Activated CD8-positive, alpha-beta T cell treated with anti-CD3 and anti-CD28 coated beads for 36 hours (primary cell): Measurements from ENCODE around the gene NELFCD. TPM values are rescaled to one million over a fixed set of nuclear protein-coding genes. Genes with fewer than 3 reads are reported as not detected.

Experiments used
- ATAC-seq: fragments of 200-7000 bp; cut with Tn5 transposase; one replicate; pipeline ENCODE4 v1.10.0; 2021; ENCODE audit warnings: mild to moderate bottlenecking, moderate library complexity
- CTCF ChIA-PET: fragments of 350-600 bp; sonication (Branson Sonifier 250); formaldehyde crosslinking; loops from one replicate; lab custom pipeline; 2021; ENCODE audit warnings: antibody characterized with exemption; lab: Charles Lee
- POLR2A ChIA-PET: fragments of 350-600 bp; sonication (Branson Sonifier 250); formaldehyde crosslinking; loops from one replicate; lab custom pipeline; 2021; ENCODE audit warnings: antibody characterized with exemption; lab: Charles Lee
- DNase-seq: peaks from one replicate; pipeline ENCODE4 v3.0.0-alpha.2; 2020
- H3K27ac Mint-ChIP-seq: one replicate; pipeline ENCODE4 v1.8.0; 2021; ENCODE audit warnings: mild to moderate bottlenecking, mixed read lengths
- H3K27me3 Mint-ChIP-seq: one replicate; pipeline ENCODE4 v1.8.0; 2021; ENCODE audit warnings: mixed read lengths
- H3K36me3 Mint-ChIP-seq: one replicate; pipeline ENCODE4 v1.8.0; 2021; ENCODE audit warnings: low read depth, mixed read lengths
- H3K4me1 Mint-ChIP-seq: one replicate; pipeline ENCODE4 v1.8.0; 2021; ENCODE audit warnings: low read depth, mixed read lengths
- H3K4me3 Mint-ChIP-seq: one replicate; pipeline ENCODE4 v1.8.0; 2021; ENCODE audit warnings: mild to moderate bottlenecking, moderate library complexity, mixed read lengths
- H3K9me3 Mint-ChIP-seq: one replicate; pipeline ENCODE4 v1.8.0; 2021; ENCODE audit warnings: mixed read lengths
- intact Hi-C: fragments of 100-400 bp; cut with micrococcal nuclease; formaldehyde crosslinking; loops from one replicate; pipeline ENCODE4 v1.10.0; 2022
- total RNA-seq, 2 experiments: library from RNA; stranded (reverse); gene quantifications; one replicate each; pipeline ENCODE4 v1.2.3, GENCODE V29; 2021
- TF ChIP-seq, protein P1 (sequence below): fragments of 200-600 bp; IDR thresholded peaks from one replicate; pipeline ENCODE4 v1.8.0; 2022; ENCODE audit warnings: antibody characterized with exemption, mild to moderate bottlenecking

NELFCD gene
- total RNA-seq, 2 experiments from 2014 or later: 106 to 120 TPM

DNA sequence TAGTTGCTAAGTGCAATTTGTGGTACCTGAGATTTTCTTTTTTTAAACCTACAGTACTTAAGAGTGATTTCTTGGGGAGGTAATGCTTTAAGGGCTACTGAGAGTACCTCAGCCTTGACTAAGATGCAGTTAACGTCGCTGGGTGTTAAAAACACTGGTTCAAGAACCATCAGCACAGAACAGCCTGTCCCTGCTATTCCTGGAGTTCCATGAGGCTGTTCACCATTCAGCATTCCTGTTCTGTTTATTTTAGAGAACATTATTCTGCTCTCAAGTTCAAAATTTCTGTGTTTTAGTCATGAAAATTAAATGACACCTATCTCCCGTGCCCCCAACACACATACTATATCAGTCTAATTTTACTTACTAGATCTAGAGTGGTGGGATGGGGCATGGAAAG, 63.2 kb downstream of the NELFCD start:
- H3K4me3 Mint-ChIP-seq: no peak overlapping the region
- intact Hi-C loops: no loop called here
- CTCF ChIA-PET: interaction anchor here (1.4 to 2.1 kb wide), 3 partner anchors 10 to 178 kb away, joined by 5 to 10 read pairs (median 9); no protein-coding TSS in a partner anchor
- H3K4me1 Mint-ChIP-seq: peaks cover 49% of the 10 kb centered on the region
- no peaks in the 10 kb centered on the region for H3K9me3 Mint-ChIP-seq
- peaks cover 27% of the 10 kb centered on the region for H3K36me3 Mint-ChIP-seq
- H3K27ac Mint-ChIP-seq: no peak overlapping the region
- ATAC-seq: no peak
- TF ChIP-seq, protein P1, sequence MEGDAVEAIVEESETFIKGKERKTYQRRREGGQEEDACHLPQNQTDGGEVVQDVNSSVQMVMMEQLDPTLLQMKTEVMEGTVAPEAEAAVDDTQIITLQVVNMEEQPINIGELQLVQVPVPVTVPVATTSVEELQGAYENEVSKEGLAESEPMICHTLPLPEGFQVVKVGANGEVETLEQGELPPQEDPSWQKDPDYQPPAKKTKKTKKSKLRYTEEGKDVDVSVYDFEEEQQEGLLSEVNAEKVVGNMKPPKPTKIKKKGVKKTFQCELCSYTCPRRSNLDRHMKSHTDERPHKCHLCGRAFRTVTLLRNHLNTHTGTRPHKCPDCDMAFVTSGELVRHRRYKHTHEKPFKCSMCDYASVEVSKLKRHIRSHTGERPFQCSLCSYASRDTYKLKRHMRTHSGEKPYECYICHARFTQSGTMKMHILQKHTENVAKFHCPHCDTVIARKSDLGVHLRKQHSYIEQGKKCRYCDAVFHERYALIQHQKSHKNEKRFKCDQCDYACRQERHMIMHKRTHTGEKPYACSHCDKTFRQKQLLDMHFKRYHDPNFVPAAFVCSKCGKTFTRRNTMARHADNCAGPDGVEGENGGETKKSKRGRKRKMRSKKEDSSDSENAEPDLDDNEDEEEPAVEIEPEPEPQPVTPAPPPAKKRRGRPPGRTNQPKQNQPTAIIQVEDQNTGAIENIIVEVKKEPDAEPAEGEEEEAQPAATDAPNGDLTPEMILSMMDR: no peak
- POLR2A ChIA-PET: interaction anchor here (1.6 to 6.4 kb wide), 3 partner anchors 11 to 116 kb away, joined by 4 to 40 read pairs (median 5); partner anchors contain the start of gene ATP5F1E
- peaks cover under 1% of the 10 kb centered on the region for H3K27me3 Mint-ChIP-seq
- no peak for DNase-seq

Other genes with a start within 250 kb of the NELFCD start
- 1 to 10 TPM; 1.7 to 2.0 TPM for gene GNAS-AS1, start 130.4 kb upstream of the NELFCD start, total RNA-seq
- gene GNAS, start 128.5 kb upstream of the NELFCD start, total RNA-seq: 100 to 1,000 TPM; 703 to 723 TPM
- gene CTSZ, start 26.0 kb downstream of the NELFCD start, total RNA-seq: 10 to 100 TPM; 17.9 to 18.4 TPM
- not detected for gene TUBB1, start 38.2 kb downstream of the NELFCD start, total RNA-seq
- 10 to 100 TPM; 67.4 to 68.8 TPM for gene ATP5F1E, start 51.1 kb downstream of the NELFCD start, total RNA-seq
- 100 to 1,000 TPM; 140 to 145 TPM for gene PRELID3B, start 61.5 kb downstream of the NELFCD start, total RNA-seq
- gene ZNF831, start 182.6 kb downstream of the NELFCD start, total RNA-seq: 10 to 100 TPM; 10.9 to 11.9 TPM